GM19025 (cell line): Measurements from ENCODE around the gene IRX4.
A peak's percentile ranks its signal among the peaks of the same experiment; 100 is the strongest.

Experiments used
- ATAC-seq: cut with Tn5 transposase; IDR thresholded peaks from one replicate; pipeline ENCODE4 v1.9.1; 2021; ENCODE audit warnings: mild to moderate bottlenecking, low read depth, moderate library complexity; ENCODE audit not compliant: unreplicated experiment

IRX4 gene

GRCh38 chr5:1840741-1841521, 41.8 kb downstream of the IRX4 start:
- no peak for ATAC-seq

- no peak for ATAC-seq
These were observed 42.6 kb downstream of the IRX4 start for GRCh38 chr5:1840071-1840547.

DNA sequence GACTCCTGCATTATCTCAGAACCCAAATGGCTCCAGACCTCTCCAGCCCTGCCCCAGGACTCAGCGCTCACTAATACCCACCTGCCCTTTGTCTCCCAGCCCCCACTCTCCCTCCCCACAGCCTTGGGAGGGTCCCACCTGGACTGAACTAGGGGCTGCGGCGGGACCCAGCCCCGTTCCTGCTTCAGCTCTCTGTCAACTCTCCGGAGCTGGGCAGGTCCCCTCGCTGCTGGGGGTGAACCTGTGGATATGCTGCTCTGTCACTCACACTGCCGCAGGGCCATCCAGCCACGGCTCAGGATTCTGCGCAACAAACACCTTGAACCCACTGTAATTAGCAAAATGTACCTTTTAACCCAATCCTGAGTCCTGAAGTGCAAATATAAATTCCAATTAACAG, 44.7 kb downstream of the IRX4 start:
- ATAC-seq, result no peak

DNA sequence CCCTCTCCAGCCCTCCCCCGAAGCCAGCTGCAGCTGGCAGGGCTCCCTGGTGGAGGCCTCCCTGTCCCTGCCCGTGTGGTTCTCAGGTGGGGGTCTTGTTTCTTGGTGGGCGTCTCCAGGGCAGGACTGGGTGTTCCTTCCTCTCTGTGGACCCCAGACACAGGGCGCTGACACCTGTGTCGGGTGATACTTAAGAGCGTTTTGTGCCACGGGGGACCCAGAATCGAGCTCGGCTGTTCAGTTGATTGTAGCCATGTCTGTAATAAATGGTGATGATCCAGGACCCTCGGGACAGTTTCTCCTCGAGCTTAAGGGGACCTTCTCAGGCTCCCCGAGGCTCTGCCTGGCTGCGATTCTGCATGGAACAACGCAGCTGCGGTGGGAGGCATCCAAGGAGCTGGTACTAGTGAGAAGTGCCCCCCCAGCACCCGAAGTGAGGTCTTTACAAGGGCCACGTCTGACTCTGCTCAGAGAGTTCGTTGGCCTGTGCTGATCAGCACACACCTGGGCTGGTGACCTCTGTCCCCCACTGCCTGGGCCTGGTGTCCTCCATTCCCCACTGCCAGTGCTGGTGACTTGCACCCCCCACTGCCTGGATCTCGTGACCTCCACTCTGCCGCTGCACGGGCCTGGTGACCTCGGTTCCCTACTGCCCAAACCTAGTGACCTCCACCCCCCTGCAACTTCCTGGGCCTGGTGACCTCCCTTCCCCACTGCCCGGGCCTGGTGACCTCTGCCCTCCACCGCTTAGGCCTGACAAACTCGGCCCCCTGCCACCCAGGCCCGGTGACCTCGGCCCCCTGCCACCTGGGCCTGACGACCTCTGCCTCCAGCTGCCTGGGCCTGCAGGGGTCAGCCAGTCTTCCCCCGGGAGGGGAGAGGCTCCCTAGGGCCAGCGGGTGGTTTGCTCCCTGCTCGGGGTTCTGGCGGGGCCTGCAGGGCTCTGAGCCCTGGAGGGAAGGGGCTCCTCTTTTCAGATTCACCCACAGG, 45.5 kb downstream of the IRX4 start:
- no peak for ATAC-seq

- ATAC-seq, result no peak
These were observed 46.4 kb downstream of the IRX4 start for GRCh38 chr5:1836176-1836890.

DNA sequence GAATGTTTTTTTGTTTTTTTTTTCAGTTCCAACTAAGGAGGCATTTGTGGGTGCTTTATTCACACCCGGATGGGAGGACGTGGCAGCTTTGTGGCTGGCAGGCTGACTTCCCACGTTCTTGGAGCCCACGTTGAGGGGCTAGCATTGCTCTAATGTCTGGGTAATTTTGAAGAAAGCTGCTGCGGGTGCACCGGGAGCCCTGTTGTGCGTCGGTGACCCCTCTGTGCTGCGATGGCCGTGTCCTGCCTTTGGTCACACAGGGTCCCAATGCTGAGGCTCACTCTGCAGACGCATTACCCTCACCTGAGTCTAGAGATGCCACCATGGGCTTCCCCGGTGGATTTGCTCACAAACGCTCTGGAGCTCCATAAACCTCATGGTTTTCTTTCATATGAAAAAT, 47.3 kb downstream of the IRX4 start:
- ATAC-seq, result no peak

GRCh38 chr5:1834721-1835429, 47.9 kb downstream of the IRX4 start:
- no peak for ATAC-seq

- no peak for ATAC-seq
These were observed 48.6 kb downstream of the IRX4 start for GRCh38 chr5:1834022-1834551.

DNA sequence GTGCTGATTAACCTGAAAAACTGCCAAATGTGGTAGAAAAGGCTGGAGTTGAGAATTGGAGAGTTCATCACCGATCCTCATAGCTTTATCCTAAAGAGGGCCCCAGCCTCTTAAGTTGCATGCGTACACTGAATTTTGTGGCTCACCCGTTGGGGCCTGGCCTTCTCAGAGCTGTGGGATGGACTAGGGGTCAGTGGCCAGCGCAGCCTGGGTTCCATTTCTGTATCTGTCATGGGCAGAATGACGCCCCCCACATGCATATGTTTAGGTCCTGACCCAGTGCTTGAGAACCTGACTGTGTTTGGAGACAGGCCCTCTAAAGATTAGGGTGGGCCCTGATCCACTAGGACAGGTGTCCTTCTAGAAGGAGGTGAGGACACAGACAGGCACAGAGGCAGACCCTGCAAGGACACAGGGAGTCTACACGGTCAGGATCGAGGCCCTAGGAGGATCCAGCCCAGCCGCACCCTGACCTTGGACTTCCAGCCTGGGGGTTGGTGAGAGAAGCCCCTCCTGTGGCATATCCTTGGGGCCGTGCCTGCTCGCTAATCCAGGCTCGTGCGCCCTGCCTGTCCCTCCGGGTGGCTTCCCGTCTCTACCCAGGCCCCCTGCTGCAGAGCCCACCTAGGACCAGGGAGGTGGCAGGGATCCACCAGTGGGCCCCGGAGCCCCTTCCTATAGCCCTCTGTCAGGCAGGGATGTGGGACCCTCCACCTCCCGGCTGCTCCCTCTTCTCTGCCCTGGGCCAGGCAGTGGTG, 49.3 kb downstream of the IRX4 start:
- no peak for ATAC-seq

- ATAC-seq, result no peak
These were observed 50.0 kb downstream of the IRX4 start for GRCh38 chr5:1832511-1833250.

DNA sequence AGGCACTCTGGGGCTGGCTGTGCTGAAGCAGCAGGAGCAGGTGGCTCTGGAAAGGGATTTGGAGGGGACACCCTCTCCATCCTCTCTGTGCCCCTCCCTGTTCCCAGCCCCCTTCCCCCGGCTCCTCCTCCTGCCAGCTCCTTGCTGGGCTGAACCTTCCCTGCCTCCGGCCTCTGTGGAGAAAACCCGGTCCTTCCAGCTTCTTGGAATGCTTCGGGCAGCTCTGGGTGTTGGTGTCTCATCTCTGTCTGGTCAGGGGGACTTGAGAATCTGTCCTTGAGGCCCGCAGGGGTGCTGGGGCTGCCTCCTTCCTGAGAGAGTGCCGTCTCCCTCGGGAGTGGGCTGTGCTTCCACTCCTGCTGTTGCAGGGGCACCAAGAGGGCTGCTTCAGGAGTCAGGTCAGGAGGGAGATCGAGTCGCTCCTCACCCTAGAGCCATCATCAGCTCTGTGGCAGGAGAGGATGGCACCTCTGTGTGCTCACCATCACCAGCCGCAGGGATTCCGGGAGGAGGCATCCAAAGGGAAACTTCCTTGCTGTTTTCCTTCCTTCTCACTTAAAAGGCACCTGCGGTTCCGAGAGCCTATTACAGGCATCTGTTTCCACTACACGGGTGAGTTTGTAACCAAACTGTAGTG, 50.9 kb downstream of the IRX4 start:
- ATAC-seq, result no peak

GRCh38 chr5:1831257-1831656, 51.5 kb downstream of the IRX4 start:
- no peak for ATAC-seq

DNA sequence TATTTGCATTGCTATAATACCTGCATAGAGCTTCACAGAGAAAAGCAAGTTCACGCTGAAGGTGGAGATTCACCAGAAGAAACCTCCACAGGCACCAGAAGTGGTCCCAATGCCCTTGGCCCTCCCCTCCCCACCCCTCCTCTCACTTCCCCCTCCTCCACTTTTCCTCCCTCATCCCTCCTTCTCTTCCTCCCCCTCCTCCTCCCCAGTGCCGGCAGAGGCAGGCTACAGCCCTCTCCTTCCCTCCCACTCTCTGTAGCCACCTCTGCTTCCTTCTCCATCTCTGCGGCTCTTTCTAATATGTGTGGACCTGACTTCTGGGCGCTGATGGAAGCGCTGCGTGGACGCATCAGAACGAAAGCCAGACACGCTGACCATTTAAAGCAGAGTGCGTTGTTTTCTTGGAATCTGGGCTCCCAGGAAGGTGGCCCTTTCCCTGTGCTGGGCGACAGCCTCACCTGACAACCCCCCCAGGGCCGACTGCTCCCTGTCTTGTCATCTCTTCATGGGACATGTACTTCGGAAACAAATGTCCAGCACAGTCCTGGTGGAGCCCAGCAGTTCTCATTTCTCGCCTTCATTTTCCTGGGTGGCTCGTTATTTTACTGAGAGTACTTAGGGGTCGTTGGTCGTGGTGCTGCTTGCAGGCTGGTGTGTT, 52.0 kb downstream of the IRX4 start:
- no peak for ATAC-seq

DNA sequence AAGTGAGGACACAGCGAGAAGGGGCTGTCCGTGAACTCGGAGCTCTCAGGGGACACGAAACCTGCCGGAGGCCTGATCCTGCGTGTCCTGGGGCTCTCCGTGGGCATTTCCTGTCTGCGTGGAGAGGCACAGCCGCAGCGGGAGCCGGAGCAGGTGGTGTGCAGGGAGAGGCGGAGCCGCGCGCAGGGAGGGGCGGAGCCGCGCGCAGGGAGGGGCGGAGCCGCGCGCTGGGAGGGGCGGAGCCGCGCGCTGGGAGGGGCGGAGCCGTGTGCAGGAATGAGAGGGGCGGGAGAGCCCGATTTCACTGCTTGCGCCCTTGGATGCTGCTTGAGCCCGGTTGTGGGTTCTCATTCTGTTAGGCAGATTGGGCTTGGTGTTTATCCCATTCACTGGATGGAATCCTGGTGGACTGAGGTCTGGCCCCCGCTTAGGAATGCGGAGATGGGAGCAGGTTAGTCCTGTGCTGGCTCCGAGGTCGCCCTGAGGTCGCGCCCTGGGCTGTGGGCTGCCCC, 54.8 kb downstream of the IRX4 start:
- ATAC-seq, result peak; percentile 69
